ENCODE data around the gene STX18.
"Not testable (repeated sequence)": the region's sequence is repeated elsewhere in the genome, so short reads cannot be mapped to it uniquely, and the experiment has no call there.

GRCh38 chr4:4505211-4505610 is 36.6 kb downstream of the STX18 start:
- TF ChIP-seq, protein P1, sequence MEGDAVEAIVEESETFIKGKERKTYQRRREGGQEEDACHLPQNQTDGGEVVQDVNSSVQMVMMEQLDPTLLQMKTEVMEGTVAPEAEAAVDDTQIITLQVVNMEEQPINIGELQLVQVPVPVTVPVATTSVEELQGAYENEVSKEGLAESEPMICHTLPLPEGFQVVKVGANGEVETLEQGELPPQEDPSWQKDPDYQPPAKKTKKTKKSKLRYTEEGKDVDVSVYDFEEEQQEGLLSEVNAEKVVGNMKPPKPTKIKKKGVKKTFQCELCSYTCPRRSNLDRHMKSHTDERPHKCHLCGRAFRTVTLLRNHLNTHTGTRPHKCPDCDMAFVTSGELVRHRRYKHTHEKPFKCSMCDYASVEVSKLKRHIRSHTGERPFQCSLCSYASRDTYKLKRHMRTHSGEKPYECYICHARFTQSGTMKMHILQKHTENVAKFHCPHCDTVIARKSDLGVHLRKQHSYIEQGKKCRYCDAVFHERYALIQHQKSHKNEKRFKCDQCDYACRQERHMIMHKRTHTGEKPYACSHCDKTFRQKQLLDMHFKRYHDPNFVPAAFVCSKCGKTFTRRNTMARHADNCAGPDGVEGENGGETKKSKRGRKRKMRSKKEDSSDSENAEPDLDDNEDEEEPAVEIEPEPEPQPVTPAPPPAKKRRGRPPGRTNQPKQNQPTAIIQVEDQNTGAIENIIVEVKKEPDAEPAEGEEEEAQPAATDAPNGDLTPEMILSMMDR (IDR thresholded peaks at IDR 0.05; ENCODE audit: borderline replicate concordance, extremely low read depth, low read length, poor library complexity, severe bottlenecking), result not testable (repeated sequence)
- not testable (repeated sequence) for TF ChIP-seq EZH2 (IDR thresholded peaks at IDR 0.05; ENCODE audit: borderline replicate concordance, low read depth, low read length, severe bottlenecking)

Measured in DND-41 (cell line).